ENCODE measurements around the gene ARHGAP42.

DNA sequence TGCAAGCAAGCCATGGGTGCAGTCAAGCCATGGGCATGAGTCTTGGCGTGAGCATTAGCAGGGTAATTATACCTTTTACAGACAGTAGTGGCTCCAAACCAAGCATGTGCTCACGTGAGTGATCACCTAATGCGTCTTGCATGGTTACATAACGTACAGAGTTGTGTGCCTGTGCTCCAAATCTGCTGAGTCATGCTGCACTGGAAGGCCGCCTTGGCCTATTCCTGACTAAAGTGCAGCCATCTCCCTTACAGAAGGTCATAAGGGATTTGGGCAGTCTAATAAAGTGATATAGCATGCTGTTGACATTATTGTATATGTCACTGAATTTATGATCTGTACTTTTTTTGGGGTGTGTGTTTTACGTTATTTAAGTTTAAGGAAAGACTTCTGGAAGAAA, 102.4 kb downstream of the ARHGAP42 start:
- TF ChIP-seq, protein P1, sequence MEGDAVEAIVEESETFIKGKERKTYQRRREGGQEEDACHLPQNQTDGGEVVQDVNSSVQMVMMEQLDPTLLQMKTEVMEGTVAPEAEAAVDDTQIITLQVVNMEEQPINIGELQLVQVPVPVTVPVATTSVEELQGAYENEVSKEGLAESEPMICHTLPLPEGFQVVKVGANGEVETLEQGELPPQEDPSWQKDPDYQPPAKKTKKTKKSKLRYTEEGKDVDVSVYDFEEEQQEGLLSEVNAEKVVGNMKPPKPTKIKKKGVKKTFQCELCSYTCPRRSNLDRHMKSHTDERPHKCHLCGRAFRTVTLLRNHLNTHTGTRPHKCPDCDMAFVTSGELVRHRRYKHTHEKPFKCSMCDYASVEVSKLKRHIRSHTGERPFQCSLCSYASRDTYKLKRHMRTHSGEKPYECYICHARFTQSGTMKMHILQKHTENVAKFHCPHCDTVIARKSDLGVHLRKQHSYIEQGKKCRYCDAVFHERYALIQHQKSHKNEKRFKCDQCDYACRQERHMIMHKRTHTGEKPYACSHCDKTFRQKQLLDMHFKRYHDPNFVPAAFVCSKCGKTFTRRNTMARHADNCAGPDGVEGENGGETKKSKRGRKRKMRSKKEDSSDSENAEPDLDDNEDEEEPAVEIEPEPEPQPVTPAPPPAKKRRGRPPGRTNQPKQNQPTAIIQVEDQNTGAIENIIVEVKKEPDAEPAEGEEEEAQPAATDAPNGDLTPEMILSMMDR (IDR thresholded peaks at IDR 0.05 in 8 of 11, conservative IDR thresholded peaks at IDR 0.05 in 3 of 11) = no peak
- TF ChIP-seq POLR2A (IDR thresholded peaks at IDR 0.05) = no peak

Measured in spleen (tissue), 7 donors.